IPS-20b (cell line): ENCODE results near the gene ENGASE.

ENCODE experiments used
- H3K27ac ChIP-seq: one replicate; pipeline ENCODE4 v1.5.1; 2013; ENCODE audit warnings: low read length
- H3K27me3 ChIP-seq: 2 replicates; pipeline ENCODE4 v1.6.1; 2013; ENCODE audit warnings: mild to moderate bottlenecking, low read length, inconsistent platforms; ENCODE audit not compliant: insufficient read depth
- H3K36me3 ChIP-seq: 2 replicates; pipeline ENCODE4 v1.6.1; 2013; ENCODE audit warnings: low read depth, mild to moderate bottlenecking, inconsistent platforms, low read length, moderate library complexity; ENCODE audit not compliant: insufficient read depth
- H3K4me1 ChIP-seq: 2 replicates; pipeline ENCODE4 v1.6.1; 2013; ENCODE audit warnings: mild to moderate bottlenecking, control low read depth, inconsistent platforms, low read length, moderate library complexity; ENCODE audit not compliant: insufficient read depth
- H3K4me3 ChIP-seq: 2 replicates; pipeline ENCODE4 v1.5.1; 2013; ENCODE audit warnings: mild to moderate bottlenecking, low read length, inconsistent platforms
- H3K9ac ChIP-seq: 2 replicates; pipeline ENCODE4 v1.6.1; 2013; ENCODE audit warnings: low read depth, mild to moderate bottlenecking, inconsistent platforms, low read length, moderate library complexity
- H3K9me3 ChIP-seq: 2 replicates; pipeline ENCODE4 v1.6.1; 2013; ENCODE audit warnings: mild to moderate bottlenecking, low read depth, low read length, inconsistent platforms; ENCODE audit not compliant: insufficient read depth

The ENGASE gene

GRCh38 chr17:79117905-79118487 is 43.4 kb downstream of the ENGASE start:
- no peaks in the 10 kb centered on the region for H3K4me1 ChIP-seq
- H3K9me3 ChIP-seq = no peaks in the 10 kb centered on the region
- no peak overlapping the region for H3K4me3 ChIP-seq
- H3K9ac ChIP-seq = no peak overlapping the region
- H3K27me3 ChIP-seq = no peaks in the 10 kb centered on the region
- H3K27ac ChIP-seq = no peak overlapping the region
- H3K36me3 ChIP-seq = no peaks in the 10 kb centered on the region

DNA sequence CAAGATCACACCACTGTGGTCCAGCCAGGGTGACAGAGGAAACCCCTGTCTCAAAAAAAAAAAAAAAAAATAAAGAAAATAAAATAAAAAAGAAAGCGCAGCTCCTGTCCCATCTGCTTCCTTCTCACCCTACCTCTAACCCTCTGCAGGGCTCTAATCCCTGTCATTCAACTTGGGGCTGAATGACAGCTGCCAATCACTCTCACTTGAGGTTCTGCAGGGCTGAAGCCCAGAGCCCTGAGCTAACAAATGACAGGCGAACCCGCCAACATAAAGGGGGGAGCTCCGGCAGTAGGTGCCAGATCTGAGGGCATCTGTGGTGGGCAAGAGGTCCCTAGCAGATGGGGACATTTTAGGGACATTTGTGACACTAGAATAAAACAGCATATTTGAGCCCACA is 44.3 kb downstream of the ENGASE start:
- Histone ChIP-seq H3K27ac (no peak overlapping the region), H3K27me3 (no peaks in the 10 kb centered on the region), H3K4me1 (no peaks in the 10 kb centered on the region), H3K9me3 (no peaks in the 10 kb centered on the region), H3K36me3 (no peaks in the 10 kb centered on the region), H3K4me3 (no peak overlapping the region), H3K9ac (no peak overlapping the region)

DNA sequence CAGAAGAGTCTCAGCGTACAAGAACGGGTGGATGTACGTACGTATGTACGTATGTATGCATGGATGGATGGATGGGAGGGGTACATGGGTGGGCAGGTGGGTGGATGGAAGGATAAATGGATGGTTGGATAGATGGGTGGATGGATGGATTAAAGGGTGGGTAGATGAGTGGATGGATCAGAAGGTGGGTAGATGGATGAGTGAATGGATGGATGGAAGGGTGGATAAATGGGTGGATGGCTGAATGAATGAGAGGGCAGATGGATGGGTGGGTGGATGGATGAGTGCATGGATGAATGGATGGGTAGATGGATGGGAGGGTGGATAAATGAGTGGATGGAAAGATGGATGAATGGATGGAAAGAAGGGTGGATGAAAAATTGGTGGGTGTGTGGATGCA is 45.6 kb downstream of the ENGASE start:
- Histone ChIP-seq H3K9me3 (no peaks in the 10 kb centered on the region), H3K27me3 (no peaks in the 10 kb centered on the region), H3K27ac (no peak overlapping the region)

GRCh38 chr17:79123988-79124387 is 49.4 kb downstream of the ENGASE start:
- H3K4me1 ChIP-seq = no peaks in the 10 kb centered on the region
- no peak overlapping the region for H3K27ac ChIP-seq
- no peak overlapping the region for H3K4me3 ChIP-seq
- H3K27me3 ChIP-seq = no peaks in the 10 kb centered on the region
- H3K9me3 ChIP-seq = no peaks in the 10 kb centered on the region
- no peak overlapping the region for H3K9ac ChIP-seq
- no peaks in the 10 kb centered on the region for H3K36me3 ChIP-seq

More for the DNA sequence above, 45.6 kb downstream of the ENGASE start:
- H3K4me1 ChIP-seq = no peaks in the 10 kb centered on the region
- no peaks in the 10 kb centered on the region for H3K36me3 ChIP-seq
- no peak overlapping the region for H3K9ac ChIP-seq
- no peak overlapping the region for H3K4me3 ChIP-seq

DNA sequence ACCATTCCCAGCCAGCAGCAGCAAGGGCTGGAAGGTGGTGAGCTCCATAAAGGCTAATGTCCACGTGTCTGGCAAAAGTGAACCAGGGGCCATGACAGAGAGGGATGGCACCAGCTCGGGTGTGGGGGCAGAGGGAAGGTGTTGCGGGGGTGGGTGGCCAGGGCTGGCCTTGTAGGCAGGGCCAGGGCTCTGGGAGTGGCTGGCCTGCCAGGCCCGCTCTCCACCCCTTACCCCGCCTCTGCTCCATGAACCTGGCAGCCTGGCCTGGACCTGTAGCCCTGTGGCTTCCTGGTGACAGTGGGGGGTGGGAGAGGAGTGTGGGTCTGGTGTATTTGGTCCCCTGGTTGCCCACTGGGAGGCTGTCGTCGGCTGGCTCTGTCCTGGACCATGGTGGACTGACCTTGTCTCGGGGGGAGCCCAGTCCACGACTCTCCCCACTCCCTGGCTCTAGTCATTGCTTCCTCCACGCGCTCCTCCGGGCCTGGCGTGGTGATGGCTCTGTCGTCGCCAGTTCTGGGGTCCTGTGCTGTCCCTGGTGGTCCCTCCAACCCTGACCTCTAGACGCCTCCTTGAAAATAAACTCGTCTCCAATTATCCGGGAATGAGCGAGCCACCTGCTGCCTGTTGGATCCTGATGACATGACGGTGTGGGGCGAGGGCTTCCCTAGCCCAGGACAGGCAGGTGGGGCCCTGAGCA is 50.0 kb downstream of the ENGASE start:
- Histone ChIP-seq H3K9me3 (no peaks in the 10 kb centered on the region), H3K4me3 (no peak overlapping the region), H3K36me3 (no peaks in the 10 kb centered on the region), H3K9ac (no peak overlapping the region), H3K27me3 (no peaks in the 10 kb centered on the region), H3K4me1 (no peaks in the 10 kb centered on the region), H3K27ac (no peak overlapping the region)

GRCh38 chr17:79125503-79125902 is 50.9 kb downstream of the ENGASE start:
- no peak overlapping the region for H3K27ac ChIP-seq
- H3K4me3 ChIP-seq = no peak overlapping the region
- no peaks in the 10 kb centered on the region for H3K27me3 ChIP-seq
- no peaks in the 10 kb centered on the region for H3K36me3 ChIP-seq
- no peak overlapping the region for H3K9ac ChIP-seq
- H3K4me1 ChIP-seq = no peaks in the 10 kb centered on the region
- H3K9me3 ChIP-seq = no peaks in the 10 kb centered on the region

- Histone ChIP-seq H3K9me3 (no peaks in the 10 kb centered on the region), H3K9ac (no peak overlapping the region), H3K4me1 (no peaks in the 10 kb centered on the region), H3K4me3 (no peak overlapping the region), H3K27me3 (no peaks in the 10 kb centered on the region), H3K36me3 (no peaks in the 10 kb centered on the region), H3K27ac (no peak overlapping the region)
These were observed 51.5 kb downstream of the ENGASE start for GRCh38 chr17:79126139-79126538.

DNA sequence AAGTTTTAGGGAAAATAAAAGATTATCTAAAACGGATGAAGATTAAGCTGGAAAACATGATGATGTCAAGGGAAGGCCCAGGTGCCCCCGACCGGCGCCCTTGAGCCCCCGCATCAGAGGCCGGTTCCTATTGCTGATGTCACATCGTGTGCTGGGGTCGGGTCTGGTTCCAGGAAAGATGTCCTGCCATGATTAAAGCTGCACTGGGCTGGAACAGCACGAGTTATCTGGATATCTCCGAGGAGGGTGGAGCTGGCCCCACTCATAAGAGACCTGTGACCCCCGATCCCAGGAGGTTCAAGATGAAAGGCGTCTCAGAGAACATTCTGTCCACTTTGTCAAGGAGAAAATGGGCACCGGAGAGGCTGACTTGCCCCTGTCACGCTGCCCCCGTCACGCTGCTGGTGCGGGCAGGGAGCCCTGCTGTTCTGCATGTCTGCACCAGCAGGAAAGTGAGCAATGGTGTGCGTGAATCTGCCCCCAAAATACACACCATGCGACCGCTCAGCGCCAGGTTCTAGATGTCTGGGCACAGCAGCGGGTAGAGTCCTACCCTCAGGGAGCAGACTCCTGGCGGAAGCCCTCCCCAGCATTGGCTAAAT is 53.0 kb downstream of the ENGASE start:
- Histone ChIP-seq H3K4me3 (no peak overlapping the region), H3K9ac (no peak overlapping the region), H3K27me3 (no peaks in the 10 kb centered on the region), H3K27ac (no peak overlapping the region), H3K9me3 (no peaks in the 10 kb centered on the region), H3K4me1 (no peaks in the 10 kb centered on the region), H3K36me3 (no peaks in the 10 kb centered on the region)

- H3K36me3 ChIP-seq = no peaks in the 10 kb centered on the region
- H3K27me3 ChIP-seq = no peaks in the 10 kb centered on the region
- no peaks in the 10 kb centered on the region for H3K9me3 ChIP-seq
- H3K4me1 ChIP-seq = no peaks in the 10 kb centered on the region
- no peak overlapping the region for H3K4me3 ChIP-seq
- no peak overlapping the region for H3K9ac ChIP-seq
- H3K27ac ChIP-seq = no peak overlapping the region
These were observed 54.9 kb downstream of the ENGASE start for GRCh38 chr17:79129523-79129922.

DNA sequence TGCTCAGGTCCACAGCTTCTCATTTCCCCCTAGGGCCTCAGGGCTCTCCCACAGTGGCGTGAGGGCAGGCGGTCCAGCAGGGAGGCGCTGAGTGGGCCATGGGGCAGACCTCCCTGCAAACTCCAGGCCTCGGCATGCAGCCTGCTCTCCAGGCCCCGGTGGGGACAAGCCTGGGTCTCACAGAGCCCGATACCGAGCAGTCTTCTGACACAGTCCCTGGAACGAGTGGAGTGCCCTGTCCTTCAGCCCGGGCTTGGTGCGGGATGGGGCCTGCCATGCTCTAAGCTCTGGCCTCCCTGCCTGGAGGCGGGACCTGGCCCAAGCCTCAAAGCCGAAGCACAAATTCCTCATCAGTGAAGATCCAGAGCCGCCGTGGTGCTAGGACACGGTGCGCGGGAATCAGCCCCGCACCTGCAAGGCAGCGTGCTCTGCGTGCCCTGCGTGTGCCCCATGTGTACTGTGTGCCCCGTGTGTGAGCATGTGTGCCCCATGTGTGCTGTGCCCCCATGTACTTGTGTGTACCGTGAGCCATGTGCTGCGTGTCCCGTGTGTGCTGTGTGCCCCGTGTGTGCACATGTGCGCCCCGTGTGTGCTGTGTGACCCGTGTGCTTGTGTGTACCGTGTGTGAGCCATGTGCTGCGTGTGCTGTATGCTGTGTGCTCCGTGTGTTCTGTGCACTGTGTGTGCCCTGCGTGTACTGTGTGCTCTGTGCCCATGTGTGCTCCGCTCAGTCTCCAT is 56.1 kb downstream of the ENGASE start:
- H3K4me1 ChIP-seq = no peaks in the 10 kb centered on the region
- no peak overlapping the region for H3K9ac ChIP-seq
- H3K36me3 ChIP-seq = no peaks in the 10 kb centered on the region
- H3K4me3 ChIP-seq = no peak overlapping the region
- no peak overlapping the region for H3K27ac ChIP-seq
- H3K27me3 ChIP-seq = no peaks in the 10 kb centered on the region
- H3K9me3 ChIP-seq = no peaks in the 10 kb centered on the region

GRCh38 chr17:79131274-79131635 is 56.6 kb downstream of the ENGASE start:
- no peaks in the 10 kb centered on the region for H3K27me3 ChIP-seq
- H3K9ac ChIP-seq = no peak overlapping the region; the same call in 1 of the 2 replicates
- H3K4me1 ChIP-seq = no peaks in the 10 kb centered on the region
- no peak overlapping the region for H3K27ac ChIP-seq
- H3K36me3 ChIP-seq = no peaks in the 10 kb centered on the region
- H3K9me3 ChIP-seq = no peaks in the 10 kb centered on the region
- H3K4me3 ChIP-seq = no peak overlapping the region

- Histone ChIP-seq H3K27ac (no peak overlapping the region), H3K4me1 (no peaks in the 10 kb centered on the region), H3K4me3 (no peak overlapping the region), H3K36me3 (no peaks in the 10 kb centered on the region), H3K9me3 (no peaks in the 10 kb centered on the region), H3K27me3 (no peaks in the 10 kb centered on the region), H3K9ac (no peak overlapping the region; the same call in 1 of the 2 replicates)
These were observed 57.1 kb downstream of the ENGASE start for GRCh38 chr17:79131701-79132100.
